GM19395 (cell line): ENCODE data around the gene ZDHHC22.

Experiments used
- ATAC-seq: cut with Tn5 transposase; IDR thresholded peaks from one replicate; pipeline ENCODE4 v1.9.1; 2021; ENCODE audit warnings: mild to moderate bottlenecking, moderate library complexity; ENCODE audit not compliant: unreplicated experiment

Gene ZDHHC22

GRCh38 chr14:77106666-77107065 is 34.9 kb downstream of the ZDHHC22 start:
- ATAC-seq = no peak

GRCh38 chr14:77105145-77105939 is 36.2 kb downstream of the ZDHHC22 start:
- no peak for ATAC-seq

- no peak for ATAC-seq
Observed at GRCh38 chr14:77104393-77104792, 37.2 kb downstream of the ZDHHC22 start.

DNA sequence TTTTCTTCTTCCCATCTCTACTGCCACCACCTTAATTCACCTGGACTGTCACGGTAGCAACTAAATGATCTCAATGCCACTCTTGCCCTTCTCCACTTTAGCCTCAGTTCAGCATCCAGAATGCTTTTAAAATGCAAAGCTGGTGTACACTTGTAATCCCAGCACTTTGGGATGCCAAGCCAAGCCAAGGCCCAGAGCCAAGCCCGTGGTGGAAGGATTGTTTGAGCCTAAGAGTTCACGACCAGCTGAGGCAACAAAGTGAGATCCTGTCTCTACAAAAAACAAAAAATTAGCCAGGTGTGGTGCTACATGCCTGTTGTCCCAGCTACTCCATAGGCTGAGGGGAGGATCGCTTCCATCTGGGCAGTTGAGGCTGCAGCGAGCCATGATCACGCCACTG is 37.6 kb downstream of the ZDHHC22 start:
- no peak for ATAC-seq

GRCh38 chr14:77103475-77103874 is 38.1 kb downstream of the ZDHHC22 start:
- ATAC-seq = no peak

DNA sequence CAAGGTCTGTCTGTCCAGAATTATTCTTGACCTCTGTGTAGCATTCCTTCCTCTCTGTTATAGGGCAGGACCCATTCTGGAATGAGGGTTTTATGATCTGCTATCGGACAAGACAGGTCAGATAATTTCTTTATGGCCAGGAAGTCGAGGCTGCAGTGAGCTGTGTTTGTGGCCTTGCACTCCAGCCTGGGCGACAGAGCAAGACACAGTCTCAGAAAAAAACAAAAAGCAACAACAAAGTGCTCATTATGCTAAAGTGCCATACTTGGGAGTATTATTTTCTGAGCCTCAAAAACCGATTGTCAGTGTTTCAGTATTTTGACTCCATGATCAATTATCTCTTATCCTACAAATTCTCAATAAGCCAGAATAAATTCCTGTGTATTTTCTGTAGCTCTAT is 39.4 kb downstream of the ZDHHC22 start:
- ATAC-seq = no peak

DNA sequence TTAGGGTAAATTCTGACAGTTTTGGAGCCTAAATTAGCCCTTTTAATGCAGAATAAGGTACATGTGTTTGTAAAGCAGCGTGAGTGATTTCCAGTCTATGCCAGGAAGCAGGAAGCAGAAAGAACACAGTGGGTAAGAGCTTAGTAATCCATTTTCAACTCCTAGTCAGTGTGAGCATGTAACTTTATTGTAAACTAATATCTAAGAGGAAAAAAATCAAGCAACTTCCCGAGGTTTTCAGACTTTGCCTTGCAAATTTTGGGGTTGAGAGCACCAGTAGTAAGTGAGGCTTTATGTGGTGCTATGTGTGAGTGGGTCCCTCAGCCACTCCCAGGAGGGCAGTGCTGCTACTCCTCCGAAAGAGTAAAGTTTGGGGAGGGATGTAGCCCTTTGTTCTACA is 40.6 kb downstream of the ZDHHC22 start:
- ATAC-seq = no peak

DNA sequence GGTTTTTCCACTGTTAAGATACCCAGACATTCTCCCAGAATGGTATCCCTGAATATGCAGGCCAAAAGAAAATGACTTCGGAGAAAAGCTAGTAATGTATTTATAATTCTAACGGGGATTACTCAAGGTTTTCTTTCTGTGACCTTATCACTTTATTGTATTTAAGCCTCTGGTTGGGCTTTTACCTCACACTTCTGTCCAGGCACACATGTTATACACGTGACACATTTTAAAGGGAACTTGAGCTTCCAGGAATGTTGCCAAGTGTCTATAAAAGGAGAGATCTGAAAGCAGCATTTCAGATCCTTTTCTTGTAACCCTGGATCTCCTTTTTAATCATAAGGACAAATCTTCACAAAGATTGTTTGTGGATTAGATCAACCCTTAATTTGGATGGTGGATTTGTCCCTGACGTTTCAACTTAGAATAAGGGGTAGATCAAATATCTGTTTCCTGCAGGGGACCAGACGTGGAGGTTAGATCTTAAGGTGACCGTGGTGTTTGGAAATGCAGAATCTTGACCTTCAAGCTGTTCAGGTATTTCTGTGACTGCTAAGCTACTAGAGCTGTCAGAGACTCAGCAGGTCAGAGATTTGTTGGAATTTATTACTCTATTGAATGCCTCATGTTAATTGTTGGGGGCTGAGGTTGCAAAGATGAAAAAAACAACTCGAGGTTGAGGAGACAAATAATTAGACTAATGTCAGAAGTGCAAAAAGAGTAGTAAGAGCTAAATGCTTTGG is 42.0 kb downstream of the ZDHHC22 start:
- ATAC-seq = no peak

DNA sequence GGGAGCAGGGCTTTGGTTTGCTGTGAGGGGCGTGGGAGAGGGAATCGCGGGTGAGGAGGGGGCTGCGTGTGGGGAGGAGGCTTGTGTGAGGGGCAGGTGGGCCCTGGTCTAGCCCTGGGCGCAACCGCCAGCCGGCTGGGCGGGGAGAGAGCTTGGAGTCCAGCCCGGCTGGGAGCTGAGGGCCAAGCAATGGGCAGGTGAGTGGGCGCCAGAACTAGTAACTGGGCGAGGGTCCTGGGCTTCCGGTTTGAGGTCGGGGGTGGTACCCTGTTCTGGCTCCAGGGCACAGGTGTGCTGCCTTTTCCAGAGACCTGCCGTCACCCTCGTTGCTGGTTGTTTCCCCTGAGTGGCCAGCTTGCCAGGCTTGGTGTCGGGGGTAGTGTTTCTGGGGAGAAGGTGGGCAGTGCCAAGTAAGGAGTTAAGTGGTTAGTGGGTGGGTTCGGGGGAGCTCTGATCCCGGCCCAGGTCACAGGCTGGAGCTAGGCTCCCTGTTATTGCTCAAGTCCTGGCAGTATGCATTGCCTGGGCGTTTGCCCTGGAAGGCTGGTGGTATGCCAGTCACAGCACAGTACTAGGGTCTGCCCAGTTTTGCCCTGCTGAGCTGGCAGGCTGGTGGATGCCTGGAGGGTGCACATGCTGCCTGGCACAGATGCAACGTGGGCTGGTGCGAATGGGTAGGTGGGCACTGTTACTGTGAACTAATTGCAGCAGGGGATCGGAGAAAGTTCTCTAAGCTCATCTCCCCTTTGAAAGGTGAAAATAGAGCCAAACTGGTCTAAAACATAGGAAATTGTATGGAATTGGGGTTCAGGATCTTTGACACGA is 42.9 kb downstream of the ZDHHC22 start:
- ATAC-seq = no peak

GRCh38 chr14:77097700-77098528 is 43.7 kb downstream of the ZDHHC22 start, which contains the start of gene CIPC:
TSS of gene CIPC (plus strand) at chr14:77098258. CDS start at chr14:77105709, 7,451 bp downstream.
- ATAC-seq = peak; percentile 92

DNA sequence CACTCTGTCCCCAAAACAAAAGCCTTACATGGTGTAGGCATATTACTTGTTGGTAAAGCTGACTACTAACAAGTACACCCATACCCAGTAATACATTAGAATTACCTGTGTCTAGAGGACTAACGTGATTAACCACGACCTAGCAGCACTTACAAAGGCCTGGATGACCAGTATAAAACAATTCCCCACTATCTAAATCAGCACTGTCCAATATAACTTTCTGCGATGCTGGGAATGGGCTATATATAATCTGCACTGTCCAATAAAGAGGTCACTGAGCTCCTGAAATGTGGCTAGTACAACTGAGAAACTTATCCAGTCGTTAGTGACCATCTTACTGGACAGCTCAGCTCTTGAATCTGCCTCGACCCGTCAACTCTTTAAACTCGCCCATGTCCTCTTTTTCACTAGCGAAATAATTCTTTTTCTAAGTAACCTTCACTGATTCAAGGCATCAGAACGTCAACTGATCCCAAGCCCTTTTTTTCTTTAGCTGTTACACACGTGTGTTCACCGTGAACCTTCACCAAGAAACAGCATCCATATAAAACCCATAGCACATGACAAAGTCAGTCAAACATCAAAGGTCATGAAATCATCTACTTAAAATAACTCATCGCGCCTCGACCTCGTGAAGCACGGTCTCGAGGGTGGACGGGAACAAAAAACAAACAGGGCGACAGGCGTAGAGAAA is 44.4 kb downstream of the ZDHHC22 start:
- ATAC-seq = no peak

DNA sequence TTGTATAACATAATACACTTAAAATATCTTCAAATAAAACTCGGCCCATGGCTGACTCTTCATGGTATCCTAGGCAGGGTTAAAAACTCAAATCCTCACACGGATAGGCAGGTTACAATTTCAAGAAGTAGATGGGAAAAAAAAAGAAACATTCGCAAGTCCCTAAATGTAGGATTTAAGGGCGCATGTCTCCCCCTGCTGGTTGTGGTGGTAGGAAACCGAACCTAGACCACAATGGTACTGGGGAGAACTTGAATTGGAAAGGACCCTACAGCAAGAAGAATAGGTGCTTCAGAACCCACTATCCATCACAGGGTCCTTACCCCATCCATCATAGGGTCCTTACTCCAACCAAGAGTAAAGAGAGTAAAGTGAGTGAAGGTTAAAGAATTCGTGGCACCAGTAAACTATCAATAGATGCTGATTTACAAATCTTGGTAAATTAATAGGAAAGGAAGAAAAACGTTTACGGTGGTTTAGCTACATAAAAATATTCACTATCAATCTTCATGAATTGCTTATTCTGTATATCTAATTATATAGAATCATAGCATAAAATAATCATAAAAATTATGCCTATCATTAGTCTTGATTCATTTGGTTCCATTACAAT is 46.8 kb downstream of the ZDHHC22 start:
- no peak for ATAC-seq

GRCh38 chr14:77092676-77093075 is 48.9 kb downstream of the ZDHHC22 start:
- no peak for ATAC-seq

GRCh38 chr14:77091518-77091917 is 50.1 kb downstream of the ZDHHC22 start:
- ATAC-seq = no peak

- no peak for ATAC-seq
Observed at GRCh38 chr14:77088645-77089044, 52.9 kb downstream of the ZDHHC22 start.

- no peak for ATAC-seq
Observed at GRCh38 chr14:77088219-77088618, 53.4 kb downstream of the ZDHHC22 start.

- ATAC-seq = no peak
Observed at GRCh38 chr14:77087631-77088030, 54.0 kb downstream of the ZDHHC22 start.

GRCh38 chr14:77086951-77087350 is 54.6 kb downstream of the ZDHHC22 start:
- ATAC-seq = no peak

GRCh38 chr14:77086017-77086727 is 55.4 kb downstream of the ZDHHC22 start:
- peak; percentile 60 for ATAC-seq
